ENCODE measurements around the gene TMTC2.

DNA sequence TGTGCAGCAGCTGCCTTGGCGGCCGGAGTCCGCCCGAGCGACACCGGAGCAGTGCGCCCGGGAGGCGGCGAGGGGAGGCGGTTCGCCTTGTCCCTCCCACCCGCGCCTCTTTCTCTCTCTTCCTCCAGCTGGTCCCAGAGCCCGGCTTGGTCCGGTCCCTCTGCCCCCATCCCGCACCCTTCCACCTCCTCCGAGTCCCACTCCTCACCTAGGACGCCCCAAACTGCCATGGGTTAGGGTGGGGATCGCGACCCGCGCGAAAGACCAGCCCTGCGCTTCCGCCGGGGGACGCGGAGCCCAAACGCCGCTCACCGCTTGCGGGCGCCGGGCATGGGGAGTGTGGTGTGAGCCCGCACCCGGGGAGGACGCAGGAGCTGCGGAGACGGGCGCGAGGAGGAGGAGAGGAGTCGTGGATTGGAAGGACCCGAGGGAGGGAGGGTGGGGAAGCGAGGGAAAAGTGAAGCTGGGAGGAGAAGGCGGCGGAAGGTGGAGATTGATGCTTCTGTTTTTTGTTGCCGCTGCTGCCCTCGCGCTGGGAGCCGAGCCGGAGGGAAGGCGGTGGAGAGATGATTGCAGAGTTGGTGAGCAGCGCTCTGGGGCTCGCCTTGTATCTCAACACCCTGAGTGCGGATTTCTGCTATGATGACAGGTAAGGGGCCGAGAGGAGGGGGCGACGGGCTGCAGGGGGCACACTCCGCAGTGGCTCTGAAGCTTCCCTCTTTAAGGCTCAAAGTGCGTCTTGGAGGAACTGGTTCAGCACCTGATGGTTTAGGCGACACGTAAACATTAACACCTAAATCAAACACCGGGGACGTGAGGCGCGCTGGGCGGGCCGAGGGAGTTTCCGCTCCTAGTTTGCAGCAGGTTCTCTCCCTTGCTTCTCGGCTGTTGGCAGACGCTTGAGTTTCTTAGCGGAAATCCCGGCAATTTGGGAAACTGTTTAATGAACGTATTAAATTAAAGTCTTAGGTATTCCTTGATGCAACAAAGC is 610 bp downstream of the TMTC2 start:
- TF ChIP-seq GATA2 (IDR thresholded peaks at IDR 0.05; ENCODE audit: low read depth, low read length) (no peak), GATA3 (IDR thresholded peaks at IDR 0.05; ENCODE audit: low read depth, low read length) (no peak)
